OCI-LY3 (cell line): ENCODE measurements around the gene RUSC2.

Experiments
- CTCF ChIP-seq: fragments of 200-600, 300-600 bp; sonication (generic); IDR thresholded peaks from 2 replicates; pipeline ENCODE4 v1.5.1; 2014; ENCODE audit warnings: antibody characterized with exemption, low read length, low read depth
- EZH2phosphoT487 ChIP-seq: fragments of 200-600 bp; shearing (Covaris generic); IDR thresholded peaks from 2 replicates; pipeline ENCODE4 v1.6.1; 2018; ENCODE audit warnings: antibody characterized with exemption, mixed run types, low read depth

GRCh38 chr9:35506359-35506758 lies 16.4 kb downstream of the RUSC2 start:
- TF ChIP-seq CTCF (no peak), EZH2phosphoT487 (no peak)
